Fibroblast of villous mesenchyme (primary cell): ENCODE measurements around the gene CMIP. TPM values are rescaled to one million over a fixed set of nuclear protein-coding genes. Genes with fewer than 3 reads are reported as not detected.

Source experiments
- DNase-seq: peaks from one replicate; pipeline ENCODE4 v3.0.0-alpha.2; 2010; ENCODE audit warnings: low read depth
- H3K4me3 ChIP-seq: 2 replicates; pipeline ENCODE4 v1.5.1; 2011; ENCODE audit warnings: low read depth, mild to moderate bottlenecking, low read length
- total RNA-seq: library from RNA; depleted of rRNA; stranded (reverse); fragments of >200 nt; gene quantifications from 2 replicates; pipeline ENCODE4 v1.2.3, GENCODE V29; 2012
- TF ChIP-seq, protein P1 (sequence below): IDR thresholded peaks from 2 replicates; pipeline ENCODE4 v1.5.1; 2012; ENCODE audit warnings: low read depth, mild to moderate bottlenecking, low read length; ENCODE audit not compliant: insufficient read depth

CMIP gene
- total RNA-seq, 1 donor: 7.8 TPM

DNA sequence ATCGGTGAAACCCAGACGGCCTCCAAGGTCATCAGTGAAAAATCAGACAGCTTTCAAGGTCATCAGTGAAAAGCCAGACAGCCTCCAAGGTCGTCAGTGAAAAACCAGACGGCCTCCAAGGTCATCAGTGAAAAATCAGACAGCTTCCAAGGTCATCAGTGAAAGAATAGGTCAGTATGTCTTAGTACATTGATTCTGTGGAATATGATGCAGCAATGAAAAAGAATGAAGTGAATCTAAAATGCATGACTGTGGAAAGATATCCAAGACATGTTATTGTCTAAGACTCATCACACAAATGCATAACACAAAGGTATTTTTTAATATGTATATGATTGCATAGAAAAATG is 72.5 kb downstream of the CMIP start:
- DNase-seq: no peak
- TF ChIP-seq, protein P1, sequence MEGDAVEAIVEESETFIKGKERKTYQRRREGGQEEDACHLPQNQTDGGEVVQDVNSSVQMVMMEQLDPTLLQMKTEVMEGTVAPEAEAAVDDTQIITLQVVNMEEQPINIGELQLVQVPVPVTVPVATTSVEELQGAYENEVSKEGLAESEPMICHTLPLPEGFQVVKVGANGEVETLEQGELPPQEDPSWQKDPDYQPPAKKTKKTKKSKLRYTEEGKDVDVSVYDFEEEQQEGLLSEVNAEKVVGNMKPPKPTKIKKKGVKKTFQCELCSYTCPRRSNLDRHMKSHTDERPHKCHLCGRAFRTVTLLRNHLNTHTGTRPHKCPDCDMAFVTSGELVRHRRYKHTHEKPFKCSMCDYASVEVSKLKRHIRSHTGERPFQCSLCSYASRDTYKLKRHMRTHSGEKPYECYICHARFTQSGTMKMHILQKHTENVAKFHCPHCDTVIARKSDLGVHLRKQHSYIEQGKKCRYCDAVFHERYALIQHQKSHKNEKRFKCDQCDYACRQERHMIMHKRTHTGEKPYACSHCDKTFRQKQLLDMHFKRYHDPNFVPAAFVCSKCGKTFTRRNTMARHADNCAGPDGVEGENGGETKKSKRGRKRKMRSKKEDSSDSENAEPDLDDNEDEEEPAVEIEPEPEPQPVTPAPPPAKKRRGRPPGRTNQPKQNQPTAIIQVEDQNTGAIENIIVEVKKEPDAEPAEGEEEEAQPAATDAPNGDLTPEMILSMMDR: no peak
- no peak overlapping the region for H3K4me3 ChIP-seq

DNA sequence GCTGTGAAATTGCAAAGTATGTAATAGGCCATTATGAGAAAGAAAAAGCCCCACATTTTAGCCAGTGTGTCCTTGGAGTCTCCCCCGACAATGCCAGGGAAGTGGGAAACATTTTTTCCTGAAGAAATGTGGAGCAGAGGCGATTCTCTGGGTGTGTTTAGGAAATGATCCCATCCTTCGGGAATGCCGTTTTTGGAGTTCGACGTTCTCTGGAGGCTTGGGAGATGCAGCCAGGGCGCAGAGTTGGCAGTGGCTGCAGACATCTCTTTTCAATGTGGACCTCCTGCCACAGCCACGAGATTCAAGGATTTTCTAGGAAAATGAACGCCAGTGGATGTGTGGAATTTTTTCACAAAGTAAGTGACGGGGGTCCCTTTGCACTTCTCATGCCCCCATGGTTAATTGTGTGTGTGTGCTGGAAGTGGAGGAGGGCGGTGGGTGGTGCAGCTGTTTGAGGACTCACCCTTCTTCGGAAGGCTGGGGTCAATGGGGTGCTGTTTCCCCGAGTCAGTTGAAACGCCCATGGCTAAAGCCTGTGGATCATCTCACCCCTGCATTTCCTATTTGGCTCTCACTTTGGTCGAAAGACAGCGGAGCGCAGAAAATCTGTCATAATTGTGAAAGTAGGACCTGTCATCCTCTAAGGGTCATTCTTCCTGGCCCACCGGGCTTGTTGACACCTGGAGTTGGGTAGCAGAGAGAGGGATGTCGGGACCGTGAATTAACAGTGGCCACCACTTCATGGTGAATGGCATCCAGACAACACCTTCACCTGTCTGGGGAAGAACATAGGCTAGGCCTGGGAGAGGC is 73.2 kb downstream of the CMIP start:
- DNase-seq: peak; percentile 29
- TF ChIP-seq, protein P1: no peak
- H3K4me3 ChIP-seq: no peak overlapping the region

DNA sequence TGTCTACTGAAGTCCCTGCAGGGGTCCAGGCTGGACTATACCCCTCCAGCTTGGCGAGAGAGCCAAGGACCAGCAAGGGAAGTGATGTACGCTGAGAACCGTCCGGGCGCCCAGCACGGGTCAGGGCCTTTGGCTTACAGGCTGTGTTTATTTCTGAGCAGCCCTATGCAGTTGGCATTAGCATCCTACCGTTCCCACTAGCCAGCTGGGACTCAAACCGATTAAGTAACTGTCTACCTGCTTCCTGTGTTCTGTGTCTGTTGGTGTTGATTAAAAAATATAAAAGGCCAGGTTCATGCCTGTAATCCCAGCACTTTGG is 73.8 kb downstream of the CMIP start:
- no peak for DNase-seq
- H3K4me3 ChIP-seq: no peak overlapping the region
- TF ChIP-seq, protein P1: no peak

DNA sequence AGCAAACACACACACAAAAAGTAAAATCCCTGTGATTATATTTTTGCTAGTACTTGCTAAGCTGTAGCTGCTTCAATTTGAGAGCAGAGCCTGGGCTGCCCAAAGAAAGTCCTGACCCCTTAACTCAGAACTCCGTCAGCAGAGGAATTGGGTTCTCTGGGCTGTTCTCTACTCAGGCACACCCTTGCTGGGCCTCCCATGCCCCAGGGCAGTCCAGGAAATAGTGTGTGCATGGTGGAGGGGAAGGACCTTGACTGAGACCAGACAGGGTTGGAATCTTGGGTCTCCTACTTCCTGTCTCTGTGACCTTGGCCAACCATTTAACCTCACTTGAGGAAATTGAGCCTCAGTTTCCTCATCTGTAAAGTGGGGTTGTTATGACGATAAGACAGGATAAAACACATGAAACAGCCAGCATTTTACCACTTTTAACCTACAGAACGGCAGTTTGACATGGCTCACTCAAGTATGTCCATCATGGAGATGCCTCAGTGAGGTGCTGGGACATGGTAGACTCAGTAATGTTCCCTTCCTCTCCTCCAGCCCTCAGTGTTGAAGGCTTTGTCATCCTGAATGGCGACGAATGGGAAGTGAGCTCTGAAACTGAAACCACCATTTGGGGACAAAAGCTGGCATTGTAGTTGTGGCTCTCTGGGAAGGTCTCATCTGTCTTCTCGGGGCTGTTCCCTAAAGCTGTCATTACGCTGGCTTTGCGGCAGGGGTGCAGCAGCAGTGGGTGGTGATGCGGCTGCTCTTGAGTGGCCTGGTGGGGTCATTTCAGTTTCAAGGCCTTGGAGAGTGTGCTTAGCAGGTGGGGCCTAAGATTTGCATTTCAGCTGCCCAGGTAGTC is 74.9 kb downstream of the CMIP start:
- no peak overlapping the region for H3K4me3 ChIP-seq
- TF ChIP-seq, protein P1: no peak
- no peak for DNase-seq

DNA sequence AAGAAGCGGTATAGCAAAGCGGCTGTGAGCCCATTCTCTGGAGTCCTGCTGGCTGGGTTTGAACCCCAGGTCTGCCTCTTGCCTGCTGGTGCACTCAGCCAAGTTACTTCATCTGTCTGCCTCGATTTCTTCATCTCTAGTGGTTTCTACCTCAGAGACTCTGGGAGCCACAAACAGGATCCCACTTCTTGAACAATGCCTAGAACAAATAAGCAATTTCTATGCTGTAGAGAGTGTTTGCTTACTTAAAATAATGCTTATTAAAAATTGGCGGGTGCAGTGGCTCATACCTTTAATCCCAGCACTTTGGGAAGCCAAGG is 75.5 kb downstream of the CMIP start:
- no peak for DNase-seq
- TF ChIP-seq, protein P1: no peak
- no peak overlapping the region for H3K4me3 ChIP-seq

DNA sequence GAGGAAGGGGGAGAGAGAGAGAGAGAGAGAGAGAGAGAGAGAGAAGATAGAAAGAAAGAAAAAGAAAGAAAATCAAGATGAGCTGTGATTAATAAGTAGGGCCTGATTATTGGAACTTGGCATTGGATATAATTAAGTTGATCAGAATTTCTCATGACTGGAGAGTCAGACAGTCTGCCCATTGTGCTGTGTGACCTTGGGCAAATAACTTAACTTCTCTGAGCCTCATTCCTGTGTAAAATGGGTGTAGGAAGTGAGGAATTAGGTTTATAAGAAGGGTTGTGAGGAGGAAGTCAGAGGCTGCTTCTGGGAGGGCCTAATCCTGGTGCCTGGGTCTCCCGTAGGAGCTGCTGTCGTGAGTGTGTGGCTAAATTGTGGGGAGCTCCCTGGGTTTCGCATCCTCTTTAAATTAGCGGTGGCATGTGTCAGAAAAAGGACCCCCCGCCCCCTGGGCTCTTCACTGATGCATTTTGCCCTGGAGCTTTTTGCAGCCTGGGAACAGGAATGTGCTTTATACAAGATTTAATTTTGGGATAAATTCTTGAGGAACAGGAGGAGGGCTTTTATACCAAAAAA is 76.0 kb downstream of the CMIP start:
- DNase-seq: no peak
- TF ChIP-seq, protein P1: no peak
- no peak overlapping the region for H3K4me3 ChIP-seq
